Keratinocyte (primary cell): ENCODE results near the gene TRIM45. TPM values are rescaled to one million over a fixed set of nuclear protein-coding genes. Genes with fewer than 3 reads are reported as not detected.
"Not testable (repeated sequence)": the region's sequence is repeated elsewhere in the genome, so short reads cannot be mapped to it uniquely, and the experiment has no call there.

Experiments used
- DNase-seq: peaks from one replicate; pipeline ENCODE4 v3.0.0-alpha.2; 2011; ENCODE audit warnings: low read depth, missing footprints, low spot score
- FAIRE-seq: peaks from 2 replicates; lab custom pipeline; 2011; peaks lifted over from hg19 to GRCh38; lab: Jason Lieb, UNC
- H2AFZ ChIP-seq: 2 replicates; pipeline ENCODE4 v1.6.0; 2012; ENCODE audit warnings: low read length, control low read depth, inconsistent platforms; ENCODE audit not compliant: control insufficient read depth
- H3K27ac ChIP-seq: 2 replicates; pipeline ENCODE4 v1.5.1; 2011; ENCODE audit warnings: low read length; ENCODE audit not compliant: control insufficient read depth, insufficient read depth
- H3K27me3 ChIP-seq: 3 replicates; pipeline ENCODE4 v1.6.0; 2011; ENCODE audit warnings: low read length; ENCODE audit not compliant: control insufficient read depth, insufficient read depth; ENCODE audit errors: extremely low read depth
- H3K36me3 ChIP-seq, 2 experiments: 2 replicates in 1 of 2; 3 replicates in 1 of 2; pipeline ENCODE4 v1.5.1; 2011; ENCODE audit warnings: low read length in 2 of 2, mild to moderate bottlenecking in 1 of 2; ENCODE audit not compliant: control insufficient read depth in 2 of 2, insufficient read depth in 2 of 2; ENCODE audit errors: extremely low read depth in 1 of 2
- H3K4me1 ChIP-seq: 3 replicates; pipeline ENCODE4 v1.5.1; 2011; ENCODE audit warnings: low read length; ENCODE audit not compliant: control insufficient read depth, insufficient read depth; ENCODE audit errors: extremely low read depth
- H3K4me2 ChIP-seq: 3 replicates; pipeline ENCODE4 v1.6.0; 2011; ENCODE audit warnings: low read depth, low read length; ENCODE audit not compliant: control insufficient read depth, insufficient read depth; ENCODE audit errors: extremely low read depth
- H3K4me3 ChIP-seq, 3 experiments: fragments of 200-600 bp in 1 of 3; sonication (generic) in 1 of 3; 2 replicates in 2 of 3; 3 replicates in 1 of 3; pipeline ENCODE4 v1.5.1; 2011 to 2016; ENCODE audit warnings: low read length in 3 of 3, mild to moderate bottlenecking in 3 of 3, control low read depth in 2 of 3, inconsistent platforms in 1 of 3, low read depth in 1 of 3, mixed read lengths in 1 of 3, mixed run types in 1 of 3, moderate library complexity in 1 of 3; ENCODE audit not compliant: control insufficient read depth in 2 of 3, insufficient read depth in 2 of 3; ENCODE audit errors: extremely low read depth in 1 of 3
- H3K79me2 ChIP-seq: 2 replicates; pipeline ENCODE4 v1.6.0; 2012; ENCODE audit warnings: low read length; ENCODE audit not compliant: control insufficient read depth, insufficient read depth
- H3K9ac ChIP-seq: 3 replicates; pipeline ENCODE4 v1.6.0; 2011; ENCODE audit warnings: low read length; ENCODE audit not compliant: control insufficient read depth, insufficient read depth; ENCODE audit errors: extremely low read depth
- H3K9me1 ChIP-seq: 3 replicates; pipeline ENCODE4 v1.6.0; 2011; ENCODE audit warnings: low read length; ENCODE audit not compliant: control insufficient read depth, insufficient read depth; ENCODE audit errors: extremely low read depth
- H3K9me3 ChIP-seq: 2 replicates; pipeline ENCODE4 v1.5.1; 2012; ENCODE audit warnings: low read depth, low read length; ENCODE audit not compliant: control insufficient read depth
- H4K20me1 ChIP-seq: 3 replicates; pipeline ENCODE4 v1.6.0; 2011; ENCODE audit warnings: low read length; ENCODE audit not compliant: control insufficient read depth, insufficient read depth; ENCODE audit errors: extremely low read depth
- CTCF ChIP-seq, 3 experiments: IDR thresholded peaks in 1 of 3; conservative IDR thresholded peaks in 1 of 3; optimal IDR thresholded peaks in 1 of 3; 2 replicates in 2 of 3; 3 replicates in 1 of 3; pipeline versions ENCODE3 to v1.5.1; 2011; ENCODE audit warnings: low read length in 3 of 3, mild to moderate bottlenecking in 3 of 3, moderate library complexity in 2 of 3, control low read depth in 1 of 3, inconsistent platforms in 1 of 3; ENCODE audit not compliant: insufficient read depth in 2 of 3; ENCODE audit errors: extremely low read depth in 1 of 3
- EZH2 ChIP-seq: IDR thresholded peaks from one replicate; pipeline ENCODE4 v1.6.1; 2012; ENCODE audit warnings: inconsistent platforms, mild to moderate bottlenecking, low read length, moderate library complexity
- dilution Hi-C: fragments of 300-500 bp; cut with MboI; formaldehyde crosslinking; loops from one replicate; pipeline ENCODE4 v1.7.0; 2020; ENCODE audit warnings: low sequenced_read_pairs; ENCODE audit not compliant: extremely low pct_ligation_motif_present
- polyA plus RNA-seq, 5 experiments: library from polyadenylated mRNA; depleted of rRNA in 3 of 5; stranded (reverse) in 3 of 5; stranded (forward) in 1 of 5; unstranded in 1 of 5; fragments of >200 nt; gene quantifications; 1 replicate in 1 of 5; 2 replicates in 3 of 5; 3 replicates in 1 of 5; pipeline versions ENCODE4 v1.2.1 to v1.2.3, GENCODE V29; 2011 to 2012; ENCODE audit warnings: missing spikeins in 2 of 5, low read depth in 1 of 5, low replicate concordance in 1 of 5

The TRIM45 gene
- polyA plus RNA-seq, 1 donor (not counting 4 experiments of a cell fraction or from before 2014, with no cell fraction given), result 2.7 TPM

- peak overlapping the region; percentile 92 for H3K9ac ChIP-seq
- peaks cover 5% of the 10 kb centered on the region for H3K27me3 ChIP-seq
- H3K79me2 ChIP-seq, result no peaks in the 10 kb centered on the region
- H3K36me3 ChIP-seq, result peaks cover 0 to 8% of the 10 kb centered on the region in 2 experiments
- H3K4me3 ChIP-seq, result peak overlapping the region; percentile 67 to 85 (median 69)
- H3K9me3 ChIP-seq, result no peaks in the 10 kb centered on the region
- FAIRE-seq (no peak), DNase-seq (no peak)
- dilution Hi-C loops, result no loop called here
- no peak for TF ChIP-seq EZH2
- TF ChIP-seq CTCF (optimal IDR thresholded peaks at IDR 0.05 in 1 of 3, IDR thresholded peaks at IDR 0.05 in 1 of 3, conservative IDR thresholded peaks at IDR 0.05 in 1 of 3; ENCODE audit: extremely low read depth in 1 of 3, insufficient read depth in 2 of 3, low read length in 3 of 3), result peak in 1 of 3 experiments; percentile 0
- H3K4me1 ChIP-seq, result peaks cover 12% of the 10 kb centered on the region
- H4K20me1 ChIP-seq, result no peaks in the 10 kb centered on the region
- H3K27ac ChIP-seq, result peak overlapping the region; percentile 8
- H3K4me2 ChIP-seq, result peak overlapping the region; percentile 89
- H2AFZ ChIP-seq, result peak overlapping the region; percentile 80
- H3K9me1 ChIP-seq, result peaks cover 2% of the 10 kb centered on the region
These were observed 568 bp downstream of the TRIM45 start for GRCh38 chr1:117120774-117121588.

GRCh38 chr1:117119144-117119543, 2.4 kb downstream of the TRIM45 start:
- H3K9me3 ChIP-seq, H3K4me3 ChIP-seq, DNase-seq, FAIRE-seq, H3K9ac ChIP-seq, H3K4me2 ChIP-seq, H3K79me2 ChIP-seq, H4K20me1 ChIP-seq, H3K27ac ChIP-seq, H3K36me3 ChIP-seq, dilution Hi-C loops, H3K9me1 ChIP-seq, H2AFZ ChIP-seq, H3K27me3 ChIP-seq: not testable (repeated sequence)
- H3K4me1 ChIP-seq, result peaks cover 12% of the 10 kb centered on the region
